Measurements from ENCODE around the gene ST3GAL2. TPM values are rescaled to one million over a fixed set of nuclear protein-coding genes. Genes with fewer than 3 reads are reported as not detected.
A peak's percentile ranks its signal among the peaks of the same experiment; 100 is the strongest.

ST3GAL2 gene
- total and polyA plus RNA-seq, 9 of the 15 experiments (the other 6 are each of a cell fraction or from before 2014, with no cell fraction given): 1.5 to 108 (median 34.3) TPM

DNA sequence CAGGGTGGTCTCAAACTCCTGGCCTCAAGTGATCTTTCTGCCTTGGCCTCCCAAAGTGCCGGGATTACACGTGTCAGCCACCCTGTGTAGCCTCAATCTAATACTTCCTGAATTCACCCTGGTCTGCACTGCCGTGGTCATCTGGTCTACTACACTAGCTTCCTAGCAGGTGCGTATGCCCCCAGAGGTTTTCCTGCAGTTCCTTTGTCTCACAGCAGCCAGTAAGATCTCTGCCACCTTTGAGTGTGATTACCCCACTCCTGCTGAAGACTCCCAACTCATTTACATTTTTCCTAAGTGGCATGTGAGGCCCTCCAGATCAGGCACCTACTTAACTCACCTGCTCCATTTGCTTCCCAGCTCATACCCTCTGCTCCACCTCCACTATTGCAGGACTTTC, 97.3 kb downstream of the ST3GAL2 start:
- H3K4me3 ChIP-seq: no peak overlapping the region
- H3K4me1 ChIP-seq (replicated peaks in 1 of 2; ENCODE audit: control insufficient read depth in 2 of 2, insufficient read depth in 2 of 2, low read length in 2 of 2): peaks cover 0 to 3% of the 10 kb centered on the region in 2 experiments; a peak in 3 of 5 replicates
- in situ Hi-C loops (cut with MboI) (no loop called here), intact Hi-C loops (cut with micrococcal nuclease) (no loop called here)
- POLR2A ChIA-PET: no interaction called here
- peaks cover 10% of the 10 kb centered on the region; the same call in 2 of the 3 replicates for H3K79me2 ChIP-seq (ENCODE audit: control insufficient read depth, insufficient read depth, low read length)
- no peak overlapping the region for H2AFZ ChIP-seq (ENCODE audit: low read depth, low read length)
- 61% methylated on average over 4 of the region's 4 CpGs for WGBS (ENCODE audit: insufficient coverage, low coverage, missing lambda C conversion rate)
- no peaks in the 10 kb centered on the region for H3K36me3 ChIP-seq (ENCODE audit: control insufficient read depth, insufficient read depth, low read length)
- H3K27me3 ChIP-seq (ENCODE audit: control insufficient read depth in 2 of 2, insufficient read depth in 2 of 2, low read length in 2 of 2): no peaks in the 10 kb centered on the region
- no peaks in the 10 kb centered on the region for H3K9me3 ChIP-seq (replicated peaks; ENCODE audit: control insufficient read depth, insufficient read depth, low read depth, low read length)
- no peak overlapping the region for H3K4me2 ChIP-seq (ENCODE audit: insufficient read depth, low read length)
- CTCF ChIA-PET (ENCODE audit: low intra/inter-chr PET ratio): no interaction called here
- no peak overlapping the region for H3K27ac ChIP-seq (ENCODE audit: extremely low read depth, low read depth, low read length)
- no peak for ATAC-seq
- no peaks in the 10 kb centered on the region for H3K9me1 ChIP-seq (ENCODE audit: control insufficient read depth, insufficient read depth, low read length)
- no peak for FAIRE-seq
- H4K20me1 ChIP-seq (replicated peaks; ENCODE audit: control insufficient read depth, insufficient read depth, low read length): no peaks in the 10 kb centered on the region
- no peak for DNase-seq (ENCODE audit: extremely low read depth in 1 of 4, low spot score in 3 of 4)
- H3K9ac ChIP-seq (ENCODE audit: insufficient read depth in 1 of 2, low read depth in 2 of 2, low read length in 2 of 2): peak overlapping the region in 1 of 2 experiments; percentile 50; a peak in 1 of 4 replicates
- BruUV-seq (replicated peaks): no TSS peak
- TF ChIP-seq MAFG (tag; conservative IDR thresholded peaks at IDR 0.05) (no peak), DNMT1 (IDR thresholded peaks at IDR 0.05) (no peak), DPF2 (IDR thresholded peaks at IDR 0.05) (no peak), MCM7 (IDR thresholded peaks at IDR 0.05) (no peak), ETS1 (conservative IDR thresholded peaks at IDR 0.05; ENCODE audit: control insufficient read depth, low read depth, low read length) (no peak), SRSF7 (optimal IDR thresholded peaks at IDR 0.05; ENCODE audit: low read depth, low read length) (no peak), IFI16 (CRISPR knock-in tag; IDR thresholded peaks at IDR 0.05) (no peak), ZNF518B (CRISPR knock-in tag; IDR thresholded peaks at IDR 0.05) (no peak), ATF6 (CRISPR knock-in tag; IDR thresholded peaks at IDR 0.05) (no peak), MCM3 (IDR thresholded peaks at IDR 0.05) (no peak), CBFB (CRISPR knock-in tag; IDR thresholded peaks at IDR 0.05) (no peak)
- TF ChIP-seq, protein P1, sequence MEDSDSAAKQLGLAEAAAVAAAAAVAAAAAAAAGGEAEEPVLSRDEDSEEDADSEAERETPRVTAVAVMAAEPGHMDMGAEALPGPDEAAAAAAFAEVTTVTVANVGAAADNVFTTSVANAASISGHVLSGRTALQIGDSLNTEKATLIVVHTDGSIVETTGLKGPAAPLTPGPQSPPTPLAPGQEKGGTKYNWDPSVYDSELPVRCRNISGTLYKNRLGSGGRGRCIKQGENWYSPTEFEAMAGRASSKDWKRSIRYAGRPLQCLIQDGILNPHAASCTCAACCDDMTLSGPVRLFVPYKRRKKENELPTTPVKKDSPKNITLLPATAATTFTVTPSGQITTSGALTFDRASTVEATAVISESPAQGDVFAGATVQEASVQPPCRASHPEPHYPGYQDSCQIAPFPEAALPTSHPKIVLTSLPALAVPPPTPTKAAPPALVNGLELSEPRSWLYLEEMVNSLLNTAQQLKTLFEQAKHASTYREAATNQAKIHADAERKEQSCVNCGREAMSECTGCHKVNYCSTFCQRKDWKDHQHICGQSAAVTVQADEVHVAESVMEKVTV (CRISPR knock-in tag; IDR thresholded peaks at IDR 0.05): no peak
- TF ChIP-seq, protein P2, sequence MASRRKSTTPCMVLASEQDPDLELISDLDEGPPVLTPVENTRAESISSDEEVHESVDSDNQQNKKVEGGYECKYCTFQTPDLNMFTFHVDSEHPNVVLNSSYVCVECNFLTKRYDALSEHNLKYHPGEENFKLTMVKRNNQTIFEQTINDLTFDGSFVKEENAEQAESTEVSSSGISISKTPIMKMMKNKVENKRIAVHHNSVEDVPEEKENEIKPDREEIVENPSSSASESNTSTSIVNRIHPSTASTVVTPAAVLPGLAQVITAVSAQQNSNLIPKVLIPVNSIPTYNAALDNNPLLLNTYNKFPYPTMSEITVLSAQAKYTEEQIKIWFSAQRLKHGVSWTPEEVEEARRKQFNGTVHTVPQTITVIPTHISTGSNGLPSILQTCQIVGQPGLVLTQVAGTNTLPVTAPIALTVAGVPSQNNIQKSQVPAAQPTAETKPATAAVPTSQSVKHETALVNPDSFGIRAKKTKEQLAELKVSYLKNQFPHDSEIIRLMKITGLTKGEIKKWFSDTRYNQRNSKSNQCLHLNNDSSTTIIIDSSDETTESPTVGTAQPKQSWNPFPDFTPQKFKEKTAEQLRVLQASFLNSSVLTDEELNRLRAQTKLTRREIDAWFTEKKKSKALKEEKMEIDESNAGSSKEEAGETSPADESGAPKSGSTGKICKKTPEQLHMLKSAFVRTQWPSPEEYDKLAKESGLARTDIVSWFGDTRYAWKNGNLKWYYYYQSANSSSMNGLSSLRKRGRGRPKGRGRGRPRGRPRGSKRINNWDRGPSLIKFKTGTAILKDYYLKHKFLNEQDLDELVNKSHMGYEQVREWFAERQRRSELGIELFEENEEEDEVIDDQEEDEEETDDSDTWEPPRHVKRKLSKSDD (conservative IDR thresholded peaks at IDR 0.05; ENCODE audit: low read length): no peak

Data from K562 (cell line).